LNCaP clone FGC (cell line): ENCODE data around the gene OGFOD2.

ENCODE experiments used
- DNase-seq: peaks from one replicate; pipeline ENCODE4 v3.0.0-alpha.2; 2011; ENCODE audit warnings: low read depth
- H3K4me3 ChIP-seq: 2 replicates; pipeline ENCODE4 v1.5.1; 2011; ENCODE audit warnings: mild to moderate bottlenecking, low read depth, low read length, control low read depth
- TF ChIP-seq, protein P1 (sequence below): IDR thresholded peaks from 2 replicates; pipeline ENCODE4 v1.5.1; 2012; ENCODE audit warnings: mild to moderate bottlenecking; ENCODE audit not compliant: control insufficient read depth, insufficient read depth; ENCODE audit errors: extremely low read depth

The OGFOD2 gene

DNA sequence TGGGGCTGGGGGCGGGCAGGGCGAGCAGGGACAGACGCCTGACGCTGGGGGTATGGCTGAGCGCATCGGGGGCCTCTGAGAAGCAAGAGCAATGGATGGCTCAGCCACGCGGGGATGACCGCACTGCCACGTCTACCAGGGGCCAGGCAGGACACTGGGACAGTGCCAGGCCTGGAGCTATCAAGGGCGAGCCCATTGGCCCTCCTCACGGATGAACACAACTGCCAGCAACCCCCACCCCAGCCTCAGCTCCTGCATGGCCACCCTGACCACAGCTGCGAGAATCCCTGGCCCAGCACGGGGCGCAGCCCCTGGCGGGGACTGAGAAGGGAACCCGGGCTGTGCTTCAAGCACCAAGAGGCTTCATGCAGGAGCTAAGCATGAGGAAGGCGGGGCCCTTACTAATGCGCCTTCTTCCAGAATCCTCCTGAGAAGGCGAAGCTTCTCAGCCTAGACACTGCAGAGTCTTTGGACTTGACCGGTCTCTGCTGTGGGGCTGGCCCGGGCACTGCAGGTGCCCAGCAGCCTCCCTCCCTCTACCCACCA, 14.9 kb downstream of the OGFOD2 start:
- no peak overlapping the region for H3K4me3 ChIP-seq
- no peak for DNase-seq
- TF ChIP-seq, protein P1, sequence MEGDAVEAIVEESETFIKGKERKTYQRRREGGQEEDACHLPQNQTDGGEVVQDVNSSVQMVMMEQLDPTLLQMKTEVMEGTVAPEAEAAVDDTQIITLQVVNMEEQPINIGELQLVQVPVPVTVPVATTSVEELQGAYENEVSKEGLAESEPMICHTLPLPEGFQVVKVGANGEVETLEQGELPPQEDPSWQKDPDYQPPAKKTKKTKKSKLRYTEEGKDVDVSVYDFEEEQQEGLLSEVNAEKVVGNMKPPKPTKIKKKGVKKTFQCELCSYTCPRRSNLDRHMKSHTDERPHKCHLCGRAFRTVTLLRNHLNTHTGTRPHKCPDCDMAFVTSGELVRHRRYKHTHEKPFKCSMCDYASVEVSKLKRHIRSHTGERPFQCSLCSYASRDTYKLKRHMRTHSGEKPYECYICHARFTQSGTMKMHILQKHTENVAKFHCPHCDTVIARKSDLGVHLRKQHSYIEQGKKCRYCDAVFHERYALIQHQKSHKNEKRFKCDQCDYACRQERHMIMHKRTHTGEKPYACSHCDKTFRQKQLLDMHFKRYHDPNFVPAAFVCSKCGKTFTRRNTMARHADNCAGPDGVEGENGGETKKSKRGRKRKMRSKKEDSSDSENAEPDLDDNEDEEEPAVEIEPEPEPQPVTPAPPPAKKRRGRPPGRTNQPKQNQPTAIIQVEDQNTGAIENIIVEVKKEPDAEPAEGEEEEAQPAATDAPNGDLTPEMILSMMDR, result no peak

DNA sequence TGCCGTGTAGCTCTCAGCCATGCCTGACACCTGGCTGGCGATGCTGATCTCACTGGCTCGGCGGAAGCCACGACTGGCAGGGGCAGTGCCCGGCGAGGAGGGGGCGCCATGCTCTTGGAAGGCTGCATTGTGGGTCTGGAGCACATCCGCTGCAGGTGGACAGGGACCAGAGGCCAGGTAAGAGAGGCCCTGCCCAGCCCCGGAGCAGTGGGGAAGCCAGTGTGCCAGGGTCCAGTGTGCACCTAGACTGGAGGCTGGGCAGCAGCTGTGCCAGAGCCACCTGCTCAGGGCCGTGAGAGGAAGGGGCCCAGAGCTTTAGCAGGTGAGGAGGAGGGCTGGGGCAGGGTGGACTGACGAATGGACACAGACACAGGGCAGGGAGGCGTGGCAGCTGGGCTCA, 15.5 kb downstream of the OGFOD2 start:
- DNase-seq, result no peak
- TF ChIP-seq, protein P1, result no peak

DNA sequence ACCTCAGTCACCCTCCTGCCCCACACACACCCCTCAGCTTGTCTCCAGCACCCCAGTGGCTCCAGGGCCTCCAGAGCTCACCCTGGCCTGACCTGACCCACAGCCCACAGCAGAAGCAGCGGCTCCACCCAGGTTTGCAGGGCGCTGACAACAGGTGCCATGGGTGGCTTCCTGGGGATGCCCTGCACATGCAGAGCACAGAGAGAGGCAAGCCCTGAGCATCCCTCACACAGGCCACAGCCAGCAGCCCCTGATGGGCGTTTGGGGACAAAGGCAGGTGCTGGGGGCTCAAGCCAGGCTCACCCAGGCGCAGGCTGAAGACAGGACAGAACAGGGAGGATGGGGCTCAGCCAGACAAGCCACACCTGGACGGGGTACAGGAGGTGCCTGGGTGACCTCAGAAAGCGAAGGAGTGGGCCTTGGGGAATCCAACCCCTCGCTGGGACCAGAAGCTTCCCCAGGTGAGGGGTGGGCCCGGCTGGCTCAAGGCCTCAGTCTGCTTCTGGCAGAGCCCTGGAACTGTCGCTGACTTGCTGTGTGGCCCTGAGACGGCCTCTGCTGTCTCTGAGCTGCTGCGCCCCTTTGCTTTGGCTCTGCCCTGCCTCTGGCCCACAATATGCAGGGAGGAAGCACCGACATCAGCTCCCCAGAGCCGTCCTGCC, 16.0 kb downstream of the OGFOD2 start:
- no peak for DNase-seq
- H3K4me3 ChIP-seq, result no peak overlapping the region
- TF ChIP-seq, protein P1, result no peak

More for the DNA sequence above, 15.5 kb downstream of the OGFOD2 start:
- H3K4me3 ChIP-seq, result no peak overlapping the region

DNA sequence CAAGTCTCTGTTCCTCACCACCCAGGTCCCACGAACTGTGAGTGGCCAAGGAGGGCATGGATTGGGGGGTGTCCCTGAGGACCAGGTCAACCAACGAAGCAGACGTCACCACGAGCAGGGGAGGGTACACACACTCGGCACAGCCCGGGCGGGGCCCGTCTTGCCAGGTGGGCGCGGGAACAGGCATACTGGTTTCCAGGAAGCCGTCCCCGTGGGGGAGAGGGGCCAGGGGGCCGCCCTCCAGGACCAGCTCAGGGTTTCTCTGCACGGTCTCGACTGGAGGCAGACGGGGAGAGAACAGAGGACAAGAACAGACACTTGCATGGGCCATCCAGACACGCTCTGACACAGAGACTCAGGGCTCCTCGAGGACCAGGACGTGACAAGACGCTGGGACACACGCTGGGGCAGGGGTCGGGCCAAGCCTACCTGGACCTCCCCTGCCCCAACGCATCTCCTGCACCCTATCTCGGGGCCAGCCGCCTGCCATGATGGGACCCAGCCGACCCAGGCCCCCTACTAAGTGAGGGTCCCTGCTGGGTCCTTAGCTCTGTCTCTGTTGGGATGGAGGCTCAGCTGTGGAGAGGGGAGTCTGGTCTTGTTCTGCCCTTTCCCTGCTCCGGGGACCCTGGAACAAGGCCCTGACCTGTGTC, 16.7 kb downstream of the OGFOD2 start:
- no peak overlapping the region for H3K4me3 ChIP-seq
- TF ChIP-seq, protein P1, result no peak
- DNase-seq, result no peak

DNA sequence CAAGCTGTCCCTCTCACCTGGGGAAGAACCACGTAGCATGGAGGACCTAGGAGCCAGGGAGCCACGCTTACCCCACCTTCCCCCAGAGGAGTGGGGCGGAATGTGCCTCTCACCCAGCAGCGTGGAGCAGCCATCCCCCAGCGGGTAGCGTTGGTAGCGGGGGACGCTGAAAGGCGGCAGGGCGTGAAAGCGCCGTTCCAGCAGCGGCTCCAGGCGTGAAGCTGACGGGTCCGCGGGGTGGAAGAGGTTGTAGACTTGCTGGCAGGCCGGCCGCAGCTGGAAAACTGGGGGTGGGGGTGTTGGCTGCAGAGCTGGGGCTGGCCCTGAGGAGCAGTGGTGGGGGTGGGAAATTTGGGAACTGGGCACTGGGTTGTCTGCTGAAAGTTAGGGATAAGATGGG, 17.3 kb downstream of the OGFOD2 start:
- no peak overlapping the region for H3K4me3 ChIP-seq
- TF ChIP-seq, protein P1, result no peak
- no peak for DNase-seq

DNA sequence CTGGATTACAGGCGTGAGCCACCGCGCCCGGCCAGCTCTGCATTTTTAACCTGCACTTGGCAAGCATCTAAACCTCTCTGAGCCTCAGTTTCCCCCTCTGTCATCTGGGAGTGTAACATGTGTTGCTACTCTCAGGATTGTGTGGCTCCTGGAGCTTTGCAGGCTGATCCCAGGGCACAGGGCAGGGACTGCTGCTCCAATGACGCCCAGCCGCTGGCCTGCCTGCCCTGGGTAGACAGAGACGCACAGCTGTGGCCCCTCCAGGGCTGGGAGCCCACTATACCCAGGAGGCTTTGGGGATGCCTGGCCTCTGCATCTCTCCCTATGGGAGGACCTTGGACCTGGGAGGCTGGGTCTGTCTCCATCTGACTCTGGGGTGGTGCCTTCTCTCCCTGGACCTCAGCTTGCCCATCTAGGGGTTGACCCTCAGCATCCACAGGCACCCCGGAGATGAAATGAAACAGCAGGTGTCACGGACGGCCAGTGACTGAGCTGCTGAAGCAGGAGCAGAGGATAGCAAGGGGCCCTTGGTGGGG, 19.2 kb downstream of the OGFOD2 start:
- TF ChIP-seq, protein P1, result no peak
- no peak overlapping the region for H3K4me3 ChIP-seq
- no peak for DNase-seq
